Measurements from ENCODE around the gene C14orf180. TPM values are rescaled to one million over a fixed set of nuclear protein-coding genes. Genes with fewer than 3 reads are reported as not detected.
A peak's percentile ranks its signal among the peaks of the same experiment; 100 is the strongest.

C14orf180 gene
- total RNA-seq, 1 experiment from 2014 or later = not detected

- ChIA-PET CTCF (no interaction called here), POLR2A (no interaction called here)
- no peaks in the 10 kb centered on the region for H3K27me3 Mint-ChIP-seq (ENCODE audit: low read depth)
- H3K4me1 Mint-ChIP-seq = peaks cover 6% of the 10 kb centered on the region
- no peaks in the 10 kb centered on the region for H3K36me3 Mint-ChIP-seq
- peaks cover 7% of the 10 kb centered on the region; the same call in 1 of the 2 replicates for H3K9me3 Mint-ChIP-seq
- no peak for ATAC-seq
- DNase-seq (ENCODE audit: low spot score) = no peak
- TF ChIP-seq FOXP4 (CRISPR knock-in tag; IDR thresholded peaks at IDR 0.05) (no peak), ZNF219 (CRISPR knock-in tag; IDR thresholded peaks at IDR 0.05; ENCODE audit: borderline replicate concordance) (no peak), SMAD3 (CRISPR knock-in tag; IDR thresholded peaks at IDR 0.05; ENCODE audit: borderline replicate concordance) (no peak), ZNF232 (CRISPR knock-in tag; IDR thresholded peaks at IDR 0.05) (no peak), CREM (CRISPR knock-in tag; IDR thresholded peaks at IDR 0.05) (no peak), E2F1 (CRISPR knock-in tag; IDR thresholded peaks at IDR 0.05) (no peak), MYBL2 (CRISPR knock-in tag; IDR thresholded peaks at IDR 0.05) (no peak), ZNF396 (CRISPR knock-in tag; IDR thresholded peaks at IDR 0.05; ENCODE audit: borderline replicate concordance) (no peak), HMGXB4 (CRISPR knock-in tag; IDR thresholded peaks at IDR 0.05) (no peak), NR3C1 (CRISPR knock-in tag; conservative IDR thresholded peaks at IDR 0.05; ENCODE audit: low read depth) (no peak), NFE2L1 (CRISPR knock-in tag; IDR thresholded peaks at IDR 0.05) (no peak)
- TF ChIP-seq, protein P1, sequence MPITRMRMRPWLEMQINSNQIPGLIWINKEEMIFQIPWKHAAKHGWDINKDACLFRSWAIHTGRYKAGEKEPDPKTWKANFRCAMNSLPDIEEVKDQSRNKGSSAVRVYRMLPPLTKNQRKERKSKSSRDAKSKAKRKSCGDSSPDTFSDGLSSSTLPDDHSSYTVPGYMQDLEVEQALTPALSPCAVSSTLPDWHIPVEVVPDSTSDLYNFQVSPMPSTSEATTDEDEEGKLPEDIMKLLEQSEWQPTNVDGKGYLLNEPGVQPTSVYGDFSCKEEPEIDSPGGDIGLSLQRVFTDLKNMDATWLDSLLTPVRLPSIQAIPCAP (CRISPR knock-in tag; IDR thresholded peaks at IDR 0.05) = no peak
- TF ChIP-seq, protein P2, sequence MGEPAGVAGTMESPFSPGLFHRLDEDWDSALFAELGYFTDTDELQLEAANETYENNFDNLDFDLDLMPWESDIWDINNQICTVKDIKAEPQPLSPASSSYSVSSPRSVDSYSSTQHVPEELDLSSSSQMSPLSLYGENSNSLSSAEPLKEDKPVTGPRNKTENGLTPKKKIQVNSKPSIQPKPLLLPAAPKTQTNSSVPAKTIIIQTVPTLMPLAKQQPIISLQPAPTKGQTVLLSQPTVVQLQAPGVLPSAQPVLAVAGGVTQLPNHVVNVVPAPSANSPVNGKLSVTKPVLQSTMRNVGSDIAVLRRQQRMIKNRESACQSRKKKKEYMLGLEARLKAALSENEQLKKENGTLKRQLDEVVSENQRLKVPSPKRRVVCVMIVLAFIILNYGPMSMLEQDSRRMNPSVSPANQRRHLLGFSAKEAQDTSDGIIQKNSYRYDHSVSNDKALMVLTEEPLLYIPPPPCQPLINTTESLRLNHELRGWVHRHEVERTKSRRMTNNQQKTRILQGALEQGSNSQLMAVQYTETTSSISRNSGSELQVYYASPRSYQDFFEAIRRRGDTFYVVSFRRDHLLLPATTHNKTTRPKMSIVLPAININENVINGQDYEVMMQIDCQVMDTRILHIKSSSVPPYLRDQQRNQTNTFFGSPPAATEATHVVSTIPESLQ (CRISPR knock-in tag; IDR thresholded peaks at IDR 0.05) = no peak
- TF ChIP-seq, protein P3, sequence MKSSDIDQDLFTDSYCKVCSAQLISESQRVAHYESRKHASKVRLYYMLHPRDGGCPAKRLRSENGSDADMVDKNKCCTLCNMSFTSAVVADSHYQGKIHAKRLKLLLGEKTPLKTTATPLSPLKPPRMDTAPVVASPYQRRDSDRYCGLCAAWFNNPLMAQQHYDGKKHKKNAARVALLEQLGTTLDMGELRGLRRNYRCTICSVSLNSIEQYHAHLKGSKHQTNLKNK (CRISPR knock-in tag; IDR thresholded peaks at IDR 0.05) = no peak
- H3K27ac Mint-ChIP-seq = no peak overlapping the region
- no peak overlapping the region for H3K4me3 Mint-ChIP-seq
Observed at GRCh38 chr14:104550340-104550860, 29.2 kb upstream of the C14orf180 start.

DNA sequence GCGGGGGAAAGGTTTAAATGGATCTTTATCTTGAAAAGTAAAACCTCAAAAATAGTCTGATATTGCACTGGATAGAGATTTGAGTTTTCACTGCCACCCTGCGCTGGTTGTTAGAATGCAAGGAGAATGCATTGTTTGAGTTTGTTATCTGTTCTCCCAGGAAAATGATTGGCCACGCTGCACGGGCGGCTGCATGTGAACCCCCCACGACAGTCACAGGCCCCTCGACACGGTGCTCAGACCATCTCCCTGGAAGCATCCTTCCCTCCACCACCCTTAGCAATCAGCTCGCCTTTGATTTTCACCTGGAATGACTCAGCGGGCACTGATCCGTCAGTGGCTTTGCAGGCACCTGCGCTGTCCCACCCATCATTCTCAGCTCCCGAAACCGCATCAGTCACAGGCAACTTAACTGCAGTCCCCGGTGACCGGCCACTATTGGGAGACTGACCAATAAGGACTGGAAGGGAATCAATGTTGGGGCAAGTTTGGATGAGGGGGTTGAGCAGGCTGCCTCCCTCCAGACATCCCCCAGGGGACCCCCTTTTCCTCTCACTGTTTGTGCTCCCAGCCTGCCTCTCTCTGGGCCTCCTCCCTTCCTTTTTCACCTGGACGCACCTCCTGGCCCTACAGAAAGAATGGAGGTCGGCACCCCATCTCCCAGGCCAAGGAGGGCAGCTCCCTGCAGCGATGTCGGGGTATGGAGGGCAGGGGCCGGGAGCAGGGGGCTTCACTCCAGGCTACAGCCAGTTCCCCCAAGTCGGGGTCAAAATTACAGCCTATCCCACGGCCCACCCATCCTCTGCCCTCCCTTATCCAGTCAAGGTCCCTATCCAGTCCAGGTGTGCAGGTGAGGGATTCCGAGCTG is 28.5 kb upstream of the C14orf180 start:
- Mint-ChIP-seq H3K4me3 (no peak overlapping the region), H3K4me1 (peaks cover 6% of the 10 kb centered on the region), H3K27ac (no peak overlapping the region), H3K9me3 (peaks cover 7% of the 10 kb centered on the region; the same call in 1 of the 2 replicates), H3K27me3 (ENCODE audit: low read depth) (no peaks in the 10 kb centered on the region), H3K36me3 (no peaks in the 10 kb centered on the region)
- POLR2A ChIA-PET = no interaction called here
- peak; percentile 8 for DNase-seq (ENCODE audit: low spot score)
- no peak for ATAC-seq
- CTCF ChIA-PET = interaction anchor here (0.5 to 1.2 kb wide), 2 partner anchors 13 to 62 kb away, joined by 3 to 5 read pairs; no protein-coding TSS in a partner anchor
- TF ChIP-seq KAT7 (CRISPR knock-in tag; IDR thresholded peaks at IDR 0.05; ENCODE audit: borderline replicate concordance) (no peak), SOX15 (CRISPR knock-in tag; IDR thresholded peaks at IDR 0.05) (no peak), GRHL2 (CRISPR knock-in tag; IDR thresholded peaks at IDR 0.05; ENCODE audit: insufficient replicate concordance, severe bottlenecking) (no peak), TP53 (CRISPR knock-in tag; IDR thresholded peaks at IDR 0.05) (no peak), IRF2 (CRISPR knock-in tag; IDR thresholded peaks at IDR 0.05; ENCODE audit: borderline replicate concordance, low read depth) (no peak), ZNF396 (CRISPR knock-in tag; IDR thresholded peaks at IDR 0.05; ENCODE audit: borderline replicate concordance) (no peak), SMAD3 (CRISPR knock-in tag; IDR thresholded peaks at IDR 0.05; ENCODE audit: borderline replicate concordance) (no peak), JUN (CRISPR knock-in tag; IDR thresholded peaks at IDR 0.05) (no peak), FOXJ3 (CRISPR knock-in tag; IDR thresholded peaks at IDR 0.05; ENCODE audit: borderline replicate concordance) (no peak), ETV6 (CRISPR knock-in tag; IDR thresholded peaks at IDR 0.05) (no peak)
